Caco-2 (cell line): Measurements from ENCODE around the gene JUN. TPM values are rescaled to one million over a fixed set of nuclear protein-coding genes. Genes with fewer than 3 reads are reported as not detected.

Experiments used
- BruUV-seq: library from RNA; stranded (reverse); fragments of 400-500 nt; replicated peaks from 2 replicates; lab custom pipeline; 2021; lab: Mats Ljungman, UMichigan
- CTCF ChIA-PET: fragments of 300-600 bp; sonication (Branson Sonifier 250); formaldehyde crosslinking; loops from one replicate; lab custom pipeline; 2022; ENCODE audit warnings: antibody characterized with exemption; lab: Charles Lee
- POLR2A ChIA-PET: fragments of 300-600 bp; sonication (Branson Sonifier 250); formaldehyde crosslinking; loops from one replicate; lab custom pipeline; 2022; ENCODE audit warnings: antibody characterized with exemption; lab: Charles Lee
- DNase-seq, 2 experiments: peaks; one replicate each; pipeline versions ENCODE4 v3.0.0 to v3.0.0-alpha.2; 2020 to 2022
- H3K27me3 ChIP-seq: replicated peaks from 2 replicates; pipeline ENCODE4 v1.6.0; 2011; ENCODE audit warnings: low read length; ENCODE audit not compliant: control insufficient read depth, insufficient read depth
- H3K36me3 ChIP-seq: 2 replicates; pipeline ENCODE4 v1.5.1; 2011; ENCODE audit warnings: low read length; ENCODE audit not compliant: control insufficient read depth, insufficient read depth
- H3K4me1 ChIP-seq: fragments of 250-450 bp; sonication (Bioruptor Pico); 2 replicates; pipeline ENCODE4 v1.5.1; 2020; ENCODE audit warnings: mild to moderate bottlenecking
- H3K4me3 ChIP-seq: 2 replicates; pipeline ENCODE4 v1.5.1; 2011; ENCODE audit warnings: low read depth, mild to moderate bottlenecking, control low read depth, low read length
- H3K9me3 ChIP-seq: fragments of 250-450 bp; sonication (Bioruptor Pico); 2 replicates; pipeline ENCODE4 v1.5.1; 2020; ENCODE audit warnings: mild to moderate bottlenecking, moderate library complexity
- H3K27ac Mint-ChIP-seq: one replicate; pipeline ENCODE4 v1.8.0; 2022; ENCODE audit warnings: mixed read lengths; ENCODE audit not compliant: unreplicated experiment
- H3K27me3 Mint-ChIP-seq: one replicate; pipeline ENCODE4 v1.8.0; 2022; ENCODE audit warnings: mixed read lengths; ENCODE audit not compliant: insufficient read depth, unreplicated experiment
- H3K36me3 Mint-ChIP-seq: one replicate; pipeline ENCODE4 v1.8.0; 2022; ENCODE audit warnings: mild to moderate bottlenecking, mixed read lengths; ENCODE audit not compliant: insufficient read depth, unreplicated experiment
- H3K4me1 Mint-ChIP-seq: one replicate; pipeline ENCODE4 v1.8.0; 2022; ENCODE audit warnings: low read depth, mixed read lengths; ENCODE audit not compliant: unreplicated experiment
- H3K4me3 Mint-ChIP-seq: one replicate; pipeline ENCODE4 v1.8.0; 2022; ENCODE audit warnings: mild to moderate bottlenecking, moderate library complexity, mixed read lengths; ENCODE audit not compliant: unreplicated experiment
- H3K9me3 Mint-ChIP-seq: one replicate; pipeline ENCODE4 v1.8.0; 2022; ENCODE audit warnings: mixed read lengths; ENCODE audit not compliant: unreplicated experiment
- intact Hi-C: fragments of 100-400 bp; cut with micrococcal nuclease; formaldehyde crosslinking; loops from one replicate; pipeline ENCODE4 v1.10.0; 2022; ENCODE audit not compliant: unreplicated experiment
- total RNA-seq: library from RNA; stranded (reverse); gene quantifications from 2 replicates; pipeline ENCODE4 v1.2.3, GENCODE V29; 2022
- TF ChIP-seq, protein P1 (sequence below), 2 experiments: fragments of 200-600 bp in 1 of 2; IDR thresholded peaks; 1 replicate in 1 of 2; 2 replicates in 1 of 2; pipeline versions ENCODE4 v1.5.1 to v1.8.0; 2011 to 2022; ENCODE audit warnings: antibody characterized with exemption in 1 of 2, control low read depth in 1 of 2, inconsistent platforms in 1 of 2, low read depth in 1 of 2, low read length in 1 of 2, mild to moderate bottlenecking in 1 of 2, moderate library complexity in 1 of 2; ENCODE audit not compliant: insufficient read depth in 1 of 2, severe bottlenecking in 1 of 2, unreplicated experiment in 1 of 2

Gene JUN
- total RNA-seq, 1 experiment from 2014 or later = 25.7 TPM

DNA sequence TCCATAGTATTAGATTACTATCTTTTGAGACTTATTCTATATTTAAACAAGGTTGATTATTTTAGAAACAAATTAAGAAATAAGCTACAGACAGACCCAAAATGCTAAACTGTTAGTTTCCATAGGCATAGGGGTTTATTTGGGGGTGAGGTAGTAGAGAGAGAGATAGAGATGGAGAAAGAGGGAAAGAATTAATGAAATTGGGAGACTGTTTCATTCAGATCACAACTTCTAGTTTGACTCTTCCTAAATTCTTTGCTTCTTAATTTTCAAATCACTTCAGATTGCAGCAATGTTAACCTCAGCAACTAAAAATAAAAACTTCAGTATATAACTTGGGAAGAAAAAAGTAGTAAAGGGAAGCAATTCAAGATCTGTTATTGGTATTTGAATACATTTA lies 3.4 kb downstream of the JUN start:
- ChIA-PET POLR2A (no interaction called here), CTCF (no interaction called here)
- Histone ChIP-seq H3K9me3 (no peaks in the 10 kb centered on the region), H3K4me3 (no peak overlapping the region), H3K4me1 (no peaks in the 10 kb centered on the region), H3K27me3 (no peaks in the 10 kb centered on the region), H3K36me3 (no peaks in the 10 kb centered on the region)
- no TSS peak for BruUV-seq
- DNase-seq = no peak
- TF ChIP-seq, protein P1, sequence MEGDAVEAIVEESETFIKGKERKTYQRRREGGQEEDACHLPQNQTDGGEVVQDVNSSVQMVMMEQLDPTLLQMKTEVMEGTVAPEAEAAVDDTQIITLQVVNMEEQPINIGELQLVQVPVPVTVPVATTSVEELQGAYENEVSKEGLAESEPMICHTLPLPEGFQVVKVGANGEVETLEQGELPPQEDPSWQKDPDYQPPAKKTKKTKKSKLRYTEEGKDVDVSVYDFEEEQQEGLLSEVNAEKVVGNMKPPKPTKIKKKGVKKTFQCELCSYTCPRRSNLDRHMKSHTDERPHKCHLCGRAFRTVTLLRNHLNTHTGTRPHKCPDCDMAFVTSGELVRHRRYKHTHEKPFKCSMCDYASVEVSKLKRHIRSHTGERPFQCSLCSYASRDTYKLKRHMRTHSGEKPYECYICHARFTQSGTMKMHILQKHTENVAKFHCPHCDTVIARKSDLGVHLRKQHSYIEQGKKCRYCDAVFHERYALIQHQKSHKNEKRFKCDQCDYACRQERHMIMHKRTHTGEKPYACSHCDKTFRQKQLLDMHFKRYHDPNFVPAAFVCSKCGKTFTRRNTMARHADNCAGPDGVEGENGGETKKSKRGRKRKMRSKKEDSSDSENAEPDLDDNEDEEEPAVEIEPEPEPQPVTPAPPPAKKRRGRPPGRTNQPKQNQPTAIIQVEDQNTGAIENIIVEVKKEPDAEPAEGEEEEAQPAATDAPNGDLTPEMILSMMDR (IDR thresholded peaks at IDR 0.05; ENCODE audit: insufficient read depth in 1 of 2, low read depth in 1 of 2, low read length in 1 of 2, severe bottlenecking in 1 of 2, unreplicated experiment in 1 of 2) = no peak
- Mint-ChIP-seq H3K36me3 (peaks cover 64% of the 10 kb centered on the region), H3K4me3 (no peak overlapping the region), H3K27me3 (no peaks in the 10 kb centered on the region), H3K4me1 (no peaks in the 10 kb centered on the region), H3K27ac (no peak overlapping the region), H3K9me3 (no peaks in the 10 kb centered on the region)
- intact Hi-C loops = loop anchor here (5.0 to 10.0 kb wide), 2 partner anchors 404 to 517 kb away; partner anchors contain the start of gene FGGY

- Mint-ChIP-seq H3K36me3 (peaks cover 59% of the 10 kb centered on the region), H3K27ac (no peak overlapping the region), H3K27me3 (no peaks in the 10 kb centered on the region), H3K4me3 (no peak overlapping the region), H3K9me3 (no peaks in the 10 kb centered on the region), H3K4me1 (no peaks in the 10 kb centered on the region)
- no peaks in the 10 kb centered on the region for H3K27me3 ChIP-seq
- no peaks in the 10 kb centered on the region for H3K36me3 ChIP-seq
- H3K4me1 ChIP-seq = no peaks in the 10 kb centered on the region
- POLR2A ChIA-PET = no interaction called here
- DNase-seq = peak in 1 of 2 experiments; percentile 26
- H3K9me3 ChIP-seq = no peaks in the 10 kb centered on the region
- H3K4me3 ChIP-seq = no peak overlapping the region
- BruUV-seq = no TSS peak
- intact Hi-C loops = loop anchor here (5.0 to 10.0 kb wide), 2 partner anchors 405 to 517 kb away; partner anchors contain the start of gene FGGY
- TF ChIP-seq, protein P1 (IDR thresholded peaks at IDR 0.05; ENCODE audit: insufficient read depth in 1 of 2, low read depth in 1 of 2, low read length in 1 of 2, severe bottlenecking in 1 of 2, unreplicated experiment in 1 of 2) = no peak
- CTCF ChIA-PET = no interaction called here
Measured at GRCh38 chr1:58779801-58780382, 4.0 kb downstream of the JUN start.

- no peaks in the 10 kb centered on the region for H3K4me1 Mint-ChIP-seq
- H3K36me3 Mint-ChIP-seq = peaks cover 56% of the 10 kb centered on the region
- Histone ChIP-seq H3K36me3 (no peaks in the 10 kb centered on the region), H3K4me1 (no peaks in the 10 kb centered on the region), H3K4me3 (no peak overlapping the region), H3K27me3 (no peaks in the 10 kb centered on the region), H3K9me3 (no peaks in the 10 kb centered on the region)
- intact Hi-C loops = no loop called here
- no peaks in the 10 kb centered on the region for H3K9me3 Mint-ChIP-seq
- TF ChIP-seq, protein P1 (IDR thresholded peaks at IDR 0.05; ENCODE audit: insufficient read depth in 1 of 2, low read depth in 1 of 2, low read length in 1 of 2, severe bottlenecking in 1 of 2, unreplicated experiment in 1 of 2) = no peak
- no peaks in the 10 kb centered on the region for H3K27me3 Mint-ChIP-seq
- CTCF ChIA-PET = no interaction called here
- H3K27ac Mint-ChIP-seq = no peak overlapping the region
- BruUV-seq = no TSS peak
- no peak overlapping the region for H3K4me3 Mint-ChIP-seq
- POLR2A ChIA-PET = no interaction called here
- DNase-seq = no peak
Measured at GRCh38 chr1:58779059-58779754, 4.6 kb downstream of the JUN start.
